ENCODE measurements around the gene FRMD4A.

GRCh38 chr10:13717571-13717935, 613.2 kb downstream of the FRMD4A start:
- TF ChIP-seq EZH2 (IDR thresholded peaks at IDR 0.05) (no peak), CTCF (IDR thresholded peaks at IDR 0.05) (no peak)

Data from neural progenitor cell (in vitro differentiated cells).